Stimulated activated CD4-positive, alpha-beta T cell treated with anti-CD3 and anti-CD28 coated beads, Interleukin-1b, Interleukin-23, amount 100 ng/mL, for 48 hours (primary cell): ENCODE results near the gene SAYSD1.

ENCODE experiments used
- DNase-seq: peaks from one replicate; pipeline ENCODE4 v3.0.0-alpha.2; 2020

The SAYSD1 gene

DNA sequence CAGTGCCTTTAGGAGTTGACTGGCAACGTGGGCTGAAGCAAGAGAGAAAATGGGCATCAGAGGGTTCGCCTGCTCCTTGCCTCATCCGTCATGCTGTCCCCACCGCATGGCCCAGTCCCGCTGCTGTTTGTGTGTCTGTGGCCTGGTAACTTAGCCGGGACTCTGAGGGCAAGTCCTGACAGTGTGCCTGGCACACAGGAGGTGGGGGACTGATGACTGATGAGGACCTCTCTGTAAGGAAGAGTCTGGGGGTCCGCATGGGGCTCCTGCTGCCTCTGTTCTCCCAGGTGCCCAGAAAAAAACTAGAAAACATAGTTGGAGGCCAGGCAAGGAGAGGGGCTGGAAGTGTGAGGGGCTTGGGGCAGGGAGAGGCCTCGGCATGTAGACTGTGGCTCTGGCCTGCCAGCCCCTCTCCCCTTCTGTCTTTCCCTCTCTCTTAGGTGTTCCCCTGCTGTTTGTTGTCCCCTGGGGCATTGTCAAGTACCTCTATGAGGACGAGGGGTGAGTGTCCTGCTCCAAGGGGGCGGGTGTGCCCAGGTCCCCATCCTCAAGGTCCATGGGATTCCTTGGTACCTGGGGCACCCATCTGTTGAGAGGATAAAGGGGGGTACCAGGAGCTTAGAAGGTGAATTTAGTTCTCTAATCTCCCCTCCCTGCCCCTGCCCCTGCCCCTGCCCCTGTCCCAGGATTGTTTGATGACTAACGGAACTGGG, 36.9 kb downstream of the SAYSD1 start:
- DNase-seq = no peak

DNA sequence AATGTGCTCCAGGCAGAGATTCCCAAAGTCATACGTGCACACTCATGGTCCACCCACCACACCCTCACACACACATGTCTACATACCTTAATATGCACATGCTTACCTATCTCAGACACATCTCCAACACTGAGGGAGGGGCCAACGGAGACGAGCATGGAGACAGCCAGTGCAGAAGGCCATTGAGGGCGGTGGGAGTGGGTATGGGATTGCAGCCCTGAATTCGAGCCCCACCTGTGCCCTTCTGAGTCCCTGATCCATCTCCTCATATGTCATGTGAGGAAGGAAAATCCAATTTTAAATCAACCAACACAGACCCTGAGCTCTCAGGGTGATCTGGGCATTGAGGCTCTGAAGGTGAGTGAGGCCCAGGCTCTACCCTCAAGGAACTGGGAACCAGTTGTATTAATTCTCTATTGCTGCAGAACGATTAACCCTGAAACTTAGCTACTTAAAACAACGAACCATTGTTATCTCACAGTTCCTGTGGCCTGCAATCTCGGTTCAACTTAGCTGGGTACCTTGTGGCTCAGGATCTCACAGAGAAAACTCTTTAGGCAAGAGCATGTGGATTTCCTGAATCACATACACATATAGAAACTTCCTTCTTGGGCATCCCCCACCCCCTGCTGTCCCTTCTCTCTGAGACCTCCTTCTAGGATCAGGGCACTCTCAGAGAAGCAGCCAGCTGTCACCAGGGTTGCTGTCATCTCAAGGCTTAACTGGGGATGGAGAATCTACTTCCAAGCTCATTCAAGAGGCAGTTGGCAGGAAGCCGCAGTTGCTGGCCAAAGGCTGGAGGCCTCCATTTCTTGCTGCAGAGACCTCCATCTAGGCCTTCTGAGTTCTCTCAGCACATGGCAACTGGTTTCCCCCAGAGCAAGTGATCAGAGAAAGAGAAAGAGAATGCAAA, 38.1 kb downstream of the SAYSD1 start:
- DNase-seq = no peak

DNA sequence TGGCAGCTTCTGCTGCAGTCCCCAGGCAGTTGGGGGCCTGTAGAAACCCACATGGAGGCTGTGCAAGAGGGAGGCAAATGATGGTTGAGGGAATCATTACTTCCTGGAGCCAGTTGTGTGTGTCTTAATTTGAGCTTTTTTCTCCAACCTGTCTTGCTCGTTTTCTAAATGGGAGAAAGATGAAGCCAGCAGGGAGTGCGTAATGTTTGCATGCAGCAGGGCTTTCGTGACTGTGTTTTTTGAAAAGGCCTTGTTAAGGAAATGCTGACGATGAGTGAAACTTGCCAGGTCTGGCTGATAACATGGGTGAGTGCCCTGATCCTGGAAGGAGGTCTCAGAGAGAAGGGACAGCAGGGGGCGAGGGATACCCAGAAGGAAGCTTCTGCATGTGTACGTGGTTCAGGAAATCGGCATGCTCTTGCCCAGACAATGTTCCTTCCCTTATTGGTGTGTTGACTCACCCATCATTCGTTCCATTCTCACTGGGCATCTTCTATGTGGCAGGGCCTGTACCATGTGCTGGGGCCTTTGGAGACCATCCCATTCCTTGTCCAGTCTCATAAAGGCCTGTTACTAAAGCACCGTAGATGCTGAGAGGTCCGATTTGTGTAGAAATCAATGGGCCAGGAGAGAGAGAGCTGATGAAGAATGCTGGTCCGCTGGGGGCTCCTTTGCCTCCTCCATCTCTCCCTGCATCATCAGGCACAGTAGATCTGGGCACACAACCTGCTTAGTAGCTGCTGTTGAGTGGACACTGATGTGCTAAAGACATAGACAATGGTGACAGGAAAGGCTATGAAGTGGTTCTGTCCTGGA, 39.0 kb downstream of the SAYSD1 start:
- DNase-seq = no peak

DNA sequence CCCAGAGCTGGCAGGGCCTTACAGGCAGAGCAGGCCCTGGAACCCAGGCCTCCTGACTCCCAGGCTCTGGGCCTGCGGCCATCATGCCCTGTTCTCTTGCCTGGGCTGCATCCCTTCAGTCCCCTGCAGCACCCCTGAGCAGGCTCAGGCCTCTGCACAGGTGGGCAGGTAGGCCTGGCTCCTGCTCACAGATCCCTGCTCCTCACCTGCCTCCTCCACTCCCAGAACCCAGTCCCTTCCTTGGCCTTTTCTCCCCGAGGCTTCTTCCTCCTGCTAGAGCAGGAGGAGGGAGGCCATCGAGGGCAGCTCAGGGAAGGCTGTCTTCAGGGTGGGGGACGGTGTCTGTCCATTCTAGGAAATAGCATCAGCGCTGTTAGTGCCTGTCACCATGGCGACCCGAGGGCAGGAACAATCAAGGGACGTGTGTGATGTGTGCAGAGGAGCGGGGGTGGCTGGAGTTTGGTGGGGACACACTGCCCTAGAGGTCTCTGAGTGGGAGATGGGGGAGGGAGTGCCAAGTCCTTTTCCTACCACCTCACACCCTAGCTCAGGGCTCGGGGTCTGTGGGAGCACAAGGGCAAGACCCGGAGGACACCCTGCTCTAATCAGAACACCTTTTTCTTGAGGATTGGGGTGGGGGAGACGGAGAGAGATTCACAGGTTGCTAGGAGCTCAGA, 39.8 kb downstream of the SAYSD1 start:
- no peak for DNase-seq

DNA sequence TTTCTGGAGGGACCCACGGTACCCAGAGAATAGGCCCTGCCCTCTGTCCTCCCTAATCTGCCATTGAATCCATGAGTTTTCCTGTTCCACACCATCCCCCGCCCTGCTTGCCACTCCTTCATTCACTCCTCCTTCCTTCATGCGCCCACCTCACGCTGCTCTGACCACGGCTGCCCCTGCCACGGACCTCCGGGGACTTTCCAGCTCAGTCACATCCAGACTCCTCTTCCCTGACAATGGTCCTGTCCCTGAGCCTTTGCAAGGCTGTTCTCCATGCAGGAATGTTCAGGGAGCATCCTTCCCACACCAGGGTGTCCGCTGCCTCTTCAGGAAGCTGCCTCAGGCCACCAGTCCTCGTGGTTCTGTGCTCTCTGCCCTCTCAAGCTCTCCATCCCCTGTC, 40.5 kb downstream of the SAYSD1 start:
- no peak for DNase-seq

DNA sequence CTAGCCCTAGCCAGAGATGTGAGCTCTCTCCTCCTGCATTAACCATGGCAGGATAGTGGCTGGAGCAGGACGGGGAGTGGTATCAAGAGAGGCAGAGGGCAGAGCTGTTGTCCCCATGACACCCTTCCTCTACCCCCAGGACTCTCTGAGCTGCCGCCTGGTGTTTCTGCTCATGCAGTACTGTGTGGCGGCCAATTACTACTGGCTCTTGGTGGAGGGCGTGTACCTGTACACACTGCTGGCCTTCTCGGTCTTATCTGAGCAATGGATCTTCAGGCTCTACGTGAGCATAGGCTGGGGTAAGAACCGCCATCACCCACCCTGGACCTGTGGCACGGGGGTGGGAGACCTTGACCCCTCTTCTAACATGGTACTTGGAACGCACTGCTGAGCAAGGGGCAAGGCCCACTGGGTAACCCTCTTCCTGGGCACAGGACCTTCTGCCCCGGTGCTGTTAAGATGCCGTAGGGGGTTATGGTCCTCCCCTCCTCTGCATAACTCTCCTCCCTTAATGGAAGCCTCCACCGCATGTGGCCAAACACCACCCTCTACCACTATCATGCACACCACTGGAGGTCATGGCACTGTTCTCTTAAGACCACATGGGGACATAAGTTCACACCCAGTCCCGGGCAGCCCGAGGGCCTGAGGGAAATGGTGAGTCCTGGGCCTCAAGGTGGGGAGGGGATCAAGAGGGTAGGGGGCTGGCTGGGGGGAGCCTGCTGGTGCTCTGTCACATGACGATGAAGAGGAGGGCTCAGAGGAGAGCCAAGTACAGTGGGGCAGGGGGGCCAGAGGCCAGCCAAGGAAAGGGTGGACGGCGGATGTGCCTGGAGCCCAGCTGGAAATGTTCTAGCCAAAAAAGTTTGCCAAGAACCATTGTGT, 41.3 kb downstream of the SAYSD1 start:
- no peak for DNase-seq

DNA sequence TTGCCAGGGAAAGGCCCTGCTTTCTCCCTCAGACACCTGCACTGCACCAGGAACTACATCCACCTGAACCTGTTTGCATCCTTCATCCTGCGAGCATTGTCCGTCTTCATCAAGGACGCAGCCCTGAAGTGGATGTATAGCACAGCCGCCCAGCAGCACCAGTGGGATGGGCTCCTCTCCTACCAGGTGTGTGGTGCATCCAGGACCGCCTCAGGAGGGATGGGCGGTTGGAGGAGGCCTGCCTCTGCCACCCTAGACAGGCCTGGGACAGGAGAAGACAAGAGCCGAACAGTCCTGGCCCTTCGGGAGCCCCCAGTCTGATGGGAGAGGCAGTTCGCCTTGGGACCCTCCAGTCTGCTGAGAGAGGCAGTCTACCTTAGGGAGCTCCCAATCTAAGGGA, 42.2 kb downstream of the SAYSD1 start:
- no peak for DNase-seq

DNA sequence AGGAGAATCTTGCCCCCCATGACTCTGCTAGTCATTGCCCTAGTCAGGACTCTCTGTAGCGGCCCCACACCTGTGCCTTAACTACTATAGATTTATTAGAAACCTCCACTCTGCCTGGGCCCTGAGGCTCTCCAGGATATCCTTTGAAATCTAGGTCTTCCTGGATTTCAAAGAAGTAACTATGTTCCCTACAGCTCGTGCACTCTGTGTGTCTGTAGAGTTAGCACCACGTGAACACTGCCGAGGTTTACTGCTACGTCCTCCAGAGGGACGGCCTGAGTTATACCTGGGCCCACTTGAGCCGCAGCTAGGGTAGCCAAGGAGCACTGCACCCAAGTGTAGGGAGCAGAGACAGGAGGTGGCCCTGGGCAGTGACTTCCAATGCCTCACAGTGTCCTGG, 46.6 kb downstream of the SAYSD1 start:
- DNase-seq = no peak

DNA sequence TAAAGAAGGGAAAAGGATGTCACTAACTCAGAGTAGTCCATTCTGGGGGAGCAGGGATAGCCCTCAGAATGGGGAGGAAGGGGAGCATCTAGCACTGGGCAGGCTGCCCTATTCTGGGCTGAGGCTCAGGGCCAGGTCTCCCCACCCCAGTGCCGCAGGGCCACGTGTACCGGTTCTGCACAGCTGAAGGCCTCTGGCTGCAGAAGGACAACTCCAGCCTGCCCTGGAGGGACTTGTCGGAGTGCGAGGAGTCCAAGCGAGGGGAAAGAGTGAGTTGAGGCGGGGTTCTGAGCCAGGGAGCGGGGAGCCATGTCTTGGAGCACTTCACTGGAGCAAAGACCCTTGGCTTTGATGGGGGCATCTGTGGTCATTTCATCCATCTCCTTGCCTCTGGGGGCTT, 49.4 kb downstream of the SAYSD1 start:
- no peak for DNase-seq

DNA sequence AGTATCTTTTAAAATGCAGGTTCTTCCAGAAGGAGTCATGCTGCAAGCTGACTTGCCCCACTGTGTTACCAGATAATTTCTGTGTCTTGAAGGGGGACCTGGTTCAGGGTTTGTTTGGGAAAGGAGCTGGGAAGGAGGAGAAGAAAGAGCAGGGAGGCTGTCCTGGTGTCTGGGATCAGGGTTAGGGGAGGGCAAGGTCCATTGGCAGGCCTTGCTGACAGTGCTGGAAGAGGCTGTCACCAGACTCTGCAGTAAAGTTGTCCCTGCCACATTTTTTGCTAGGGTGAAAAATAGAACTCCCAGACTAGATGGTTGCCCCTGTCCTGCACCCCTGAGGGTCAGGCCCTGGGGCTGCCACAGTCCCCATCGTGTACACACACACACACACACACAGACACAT, 51.5 kb downstream of the SAYSD1 start:
- DNase-seq = no peak

DNA sequence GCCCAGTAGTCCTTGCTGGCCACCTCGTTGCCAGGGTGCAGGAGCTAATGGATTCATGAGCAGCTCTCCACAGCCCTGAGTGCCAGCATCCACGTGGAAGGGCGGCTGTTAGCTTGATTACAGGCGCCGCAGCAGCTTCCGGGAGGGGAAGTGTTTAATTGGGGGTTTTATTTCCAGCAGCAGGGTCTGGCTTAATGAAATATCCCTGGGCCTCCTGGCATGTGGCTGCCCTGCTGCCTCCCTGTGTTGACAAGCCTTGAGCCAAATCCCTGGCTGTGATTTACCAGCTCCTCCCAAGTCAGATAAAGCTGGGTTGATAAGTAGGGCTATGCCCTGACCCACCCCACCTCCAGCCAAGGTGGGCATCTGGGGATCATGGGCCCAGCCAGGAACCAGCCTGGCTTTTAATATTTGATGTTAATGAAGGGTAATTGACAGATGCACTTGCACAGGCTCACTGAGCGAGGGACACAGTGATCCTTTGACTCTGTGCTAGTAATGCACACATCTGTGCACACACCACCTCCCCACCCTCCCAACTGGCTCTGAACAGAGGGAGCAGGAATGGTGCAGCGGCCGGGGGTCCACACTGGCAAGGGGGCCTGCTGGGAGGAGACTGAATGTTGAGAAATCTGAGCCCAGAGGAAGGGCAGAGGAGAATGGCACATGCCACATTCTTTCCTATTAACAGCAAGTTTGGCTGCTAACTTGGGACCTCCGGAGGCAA, 52.8 kb downstream of the SAYSD1 start:
- DNase-seq = no peak

DNA sequence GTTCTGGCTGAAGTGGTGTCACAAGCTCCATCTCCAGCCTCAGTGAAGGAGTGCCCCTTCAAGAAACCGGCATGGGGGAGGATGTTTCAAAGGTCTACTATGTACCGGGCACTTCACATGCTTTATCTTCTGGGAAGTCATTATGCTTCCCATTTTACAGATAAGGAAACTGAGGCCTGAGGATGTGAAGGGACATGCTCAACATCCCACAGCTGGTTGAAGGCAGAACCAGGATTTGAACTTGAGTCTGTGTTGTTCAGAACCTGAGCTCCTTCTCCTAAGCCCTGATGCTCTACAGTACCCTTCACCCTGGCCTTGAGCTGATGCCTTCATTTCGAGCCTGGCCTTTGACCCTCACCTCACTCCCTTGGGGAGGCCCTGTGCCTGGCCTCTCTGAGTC, 53.4 kb downstream of the SAYSD1 start:
- no peak for DNase-seq

DNA sequence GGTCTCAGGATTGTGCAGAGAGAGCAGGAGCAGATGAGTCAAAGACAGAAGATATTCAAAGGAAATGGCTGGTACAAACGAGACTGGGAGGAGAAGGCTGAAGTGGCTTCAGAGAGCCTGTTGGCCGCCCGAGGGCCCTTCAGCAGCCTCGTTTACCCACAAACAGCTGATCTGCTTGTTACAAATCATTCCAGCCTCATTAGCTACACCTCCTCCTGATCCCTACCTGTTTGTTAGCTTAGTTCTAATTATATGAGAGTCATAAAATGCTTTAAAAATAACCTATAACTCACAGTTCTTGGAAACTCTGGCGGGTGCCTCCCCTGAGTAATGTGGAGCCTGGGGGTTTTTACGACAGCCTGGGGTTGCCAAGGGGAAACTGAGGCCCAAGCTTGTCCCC, 53.8 kb downstream of the SAYSD1 start:
- no peak for DNase-seq

DNA sequence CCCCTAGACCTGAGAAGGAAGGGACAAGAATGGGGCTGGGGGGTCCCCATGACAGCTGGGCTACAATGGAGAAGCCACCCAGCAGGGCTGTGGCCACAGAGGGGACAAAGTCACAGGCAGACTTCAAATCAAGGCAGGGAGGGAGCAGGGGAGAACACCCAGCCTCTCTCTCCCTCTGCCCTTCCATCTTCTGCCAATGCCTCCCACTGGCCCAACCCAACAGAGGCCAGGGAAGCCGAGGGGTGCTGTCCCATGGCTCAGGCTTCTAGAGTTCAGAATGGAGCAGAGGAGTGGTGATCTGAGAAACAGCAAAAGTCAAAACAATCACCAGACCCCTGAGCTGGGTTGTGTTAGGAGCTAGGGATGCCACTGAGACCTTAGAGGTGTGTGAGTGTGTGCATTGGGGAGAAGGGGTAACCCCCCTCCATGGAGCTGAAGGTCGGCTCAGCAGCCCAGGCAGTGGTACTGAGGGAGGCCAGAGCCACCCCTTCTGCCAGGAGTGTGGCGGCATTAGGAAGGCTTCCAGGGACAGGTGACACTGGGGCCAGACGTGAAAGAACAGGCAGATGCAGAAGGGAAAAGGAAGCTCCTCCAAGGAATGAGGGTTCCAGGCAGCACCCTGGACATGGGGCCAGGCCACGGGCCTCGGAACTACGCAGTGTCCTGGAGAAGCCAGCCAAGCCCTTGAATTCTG, 54.4 kb downstream of the SAYSD1 start:
- no peak for DNase-seq

DNA sequence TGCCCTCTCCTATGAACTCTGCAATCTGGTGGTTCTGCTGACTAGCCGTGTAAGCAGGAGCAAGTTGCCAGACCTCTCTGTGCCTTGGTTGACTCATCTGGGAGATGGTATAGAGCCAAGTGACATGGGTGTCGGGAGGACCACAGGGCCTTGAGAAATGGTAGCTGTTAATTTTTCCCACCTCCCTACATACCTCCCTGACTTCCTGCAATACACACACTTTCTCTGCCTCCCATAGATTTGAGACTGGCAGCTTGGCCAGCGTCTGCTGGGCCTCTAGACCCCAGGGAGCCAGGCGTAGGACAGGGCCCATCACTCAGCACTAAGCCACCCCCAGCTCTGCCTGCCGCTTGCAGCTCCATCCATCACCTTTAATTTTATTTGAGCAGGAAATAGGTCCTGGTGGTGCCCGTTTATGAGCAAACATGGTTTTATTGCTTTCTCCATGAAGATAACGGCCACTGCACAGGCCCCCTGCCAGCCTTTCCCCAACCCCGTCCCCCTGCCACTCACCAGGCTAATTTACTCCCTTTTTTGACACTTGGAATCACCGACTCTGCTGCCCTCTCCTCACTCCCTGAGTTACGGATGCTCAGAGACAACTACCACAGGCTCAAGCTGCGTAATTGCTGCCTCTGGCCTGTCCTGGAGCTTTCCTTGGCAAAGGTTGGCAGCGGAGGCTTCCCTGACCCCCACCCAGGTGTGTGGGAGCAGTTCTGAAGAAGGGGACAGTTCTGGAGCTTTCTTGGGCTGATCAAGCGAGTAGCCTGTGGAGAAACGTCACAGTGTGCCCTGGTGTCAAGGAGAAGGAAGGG, 55.3 kb downstream of the SAYSD1 start:
- no peak for DNase-seq

DNA sequence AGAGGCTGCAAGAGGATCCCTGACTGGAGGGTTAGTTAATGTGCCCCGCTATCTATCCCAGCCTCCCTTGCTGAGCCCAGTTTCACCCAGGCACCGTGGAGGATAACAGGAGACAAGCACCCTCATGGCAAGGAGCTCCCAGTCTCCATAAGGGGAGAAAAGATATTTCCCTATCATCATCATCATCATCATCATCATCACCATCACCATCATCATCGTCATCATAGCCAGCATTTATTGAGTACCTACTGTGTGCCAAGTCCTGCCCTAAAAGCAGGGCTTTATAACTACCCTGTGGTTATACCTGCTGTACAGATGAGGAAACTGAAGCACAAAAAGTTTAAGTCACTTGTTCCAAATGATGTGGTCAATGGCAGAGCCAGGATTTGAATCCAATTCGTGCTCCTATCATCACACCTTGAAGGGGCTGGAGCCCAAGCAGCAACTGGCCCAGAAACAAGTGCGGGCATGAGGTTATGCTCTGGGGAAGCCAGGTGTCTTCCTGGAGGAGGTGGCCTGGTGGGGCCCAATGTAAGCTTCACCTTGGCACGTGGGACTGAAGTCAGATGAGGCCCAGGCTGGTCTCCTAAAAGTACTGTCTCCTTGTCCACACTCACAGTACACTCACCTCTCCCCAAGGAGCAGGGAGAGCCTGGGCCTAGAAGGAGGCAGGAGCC, 56.4 kb downstream of the SAYSD1 start:
- DNase-seq = no peak

DNA sequence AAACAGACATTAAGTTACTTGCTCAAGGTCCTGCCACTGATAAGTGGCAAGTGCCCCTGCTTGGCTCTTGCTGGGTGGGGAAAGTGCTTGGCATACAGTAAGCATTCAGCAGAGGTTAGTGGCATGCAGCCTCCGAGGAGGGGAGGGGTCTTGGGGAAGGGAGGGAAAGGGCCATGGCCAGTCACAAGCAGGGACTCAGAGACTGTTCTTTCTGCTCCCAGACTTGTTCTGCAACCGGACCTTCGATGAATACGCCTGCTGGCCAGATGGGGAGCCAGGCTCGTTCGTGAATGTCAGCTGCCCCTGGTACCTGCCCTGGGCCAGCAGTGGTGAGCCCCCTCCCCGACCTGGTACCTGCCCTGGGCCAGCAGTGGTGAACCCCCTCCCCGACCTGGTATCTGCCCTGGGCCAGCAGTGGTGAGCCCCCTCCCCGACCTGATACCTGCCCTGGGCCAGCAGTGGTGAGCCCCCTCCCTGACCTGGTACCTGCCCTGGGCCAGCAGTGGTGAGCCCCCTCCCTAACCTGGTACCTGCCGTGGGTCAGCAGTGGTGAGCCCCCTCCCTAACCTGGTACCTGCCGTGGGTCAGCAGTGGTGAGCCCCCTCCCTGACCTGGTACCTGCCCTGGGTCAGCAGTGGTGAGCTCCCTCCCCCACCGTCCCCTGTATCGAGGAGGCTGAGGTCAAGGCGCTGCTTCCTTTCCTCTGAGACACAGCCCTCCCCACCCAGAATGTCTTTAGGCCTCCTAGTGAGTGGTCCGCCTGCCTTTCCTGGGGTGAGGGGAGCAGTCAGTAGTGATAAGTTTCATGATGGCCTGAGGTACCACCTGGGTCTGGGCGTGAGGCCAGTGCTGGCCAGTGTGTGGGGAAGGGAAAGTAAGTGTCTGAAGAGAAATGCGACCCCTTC, 57.5 kb downstream of the SAYSD1 start:
- no peak for DNase-seq

DNA sequence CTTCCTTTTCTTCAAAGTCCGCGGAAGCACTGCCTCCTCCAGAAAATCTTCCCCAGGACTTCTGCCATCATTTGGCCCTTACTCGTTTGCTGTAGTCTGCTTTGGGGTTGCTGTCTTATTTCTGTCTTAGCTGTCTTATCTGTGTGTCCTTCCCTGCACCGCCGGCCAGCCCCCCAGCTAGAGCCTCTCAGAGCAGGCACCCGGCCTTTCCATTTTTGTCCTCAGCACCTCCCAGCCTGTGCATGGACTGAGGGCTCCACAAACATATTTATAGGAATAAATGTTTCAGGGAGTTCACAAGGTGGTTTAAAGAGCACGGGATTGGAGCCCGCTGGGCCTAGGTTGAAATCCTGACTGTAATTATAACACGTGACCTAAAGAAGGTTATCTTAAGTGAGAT, 58.3 kb downstream of the SAYSD1 start:
- no peak for DNase-seq
